HL-60 (cell line): Measurements from ENCODE around the gene TIMP2.

ENCODE experiments used
- DNase-seq, 2 experiments: peaks; one replicate each; pipeline ENCODE4 v3.0.0-alpha.2; 2010 to 2020; ENCODE audit warnings: low read depth in 1 of 2, low spot score in 1 of 2
- H3K27ac ChIP-seq: fragments of 250-450 bp; sonication (Bioruptor Pico); replicated peaks from 2 replicates; pipeline ENCODE4 v1.5.1; 2020; ENCODE audit warnings: mild to moderate bottlenecking, moderate library complexity
- H3K27me3 ChIP-seq: fragments of 250-450 bp; sonication (Bioruptor Pico); 2 replicates; pipeline ENCODE4 v1.5.1; 2021; ENCODE audit warnings: mild to moderate bottlenecking, moderate library complexity; ENCODE audit not compliant: insufficient read depth, poor library complexity, severe bottlenecking
- H3K4me3 ChIP-seq: replicated peaks from 2 replicates; pipeline ENCODE4 v1.5.1; 2011; ENCODE audit warnings: mild to moderate bottlenecking, control low read depth, low read length; ENCODE audit not compliant: insufficient read depth
- GABPA ChIP-seq: IDR thresholded peaks from 2 replicates; pipeline ENCODE4 v1.6.1; 2012; ENCODE audit warnings: low read depth
- POLR2AphosphoS5 ChIP-seq: IDR thresholded peaks from 2 replicates; pipeline ENCODE4 v1.6.1; 2012; ENCODE audit warnings: low read depth
- SPI1 ChIP-seq: IDR thresholded peaks from 2 replicates; pipeline ENCODE4 v1.6.1; 2012; ENCODE audit warnings: low read depth, mild to moderate bottlenecking, borderline replicate concordance
- TF ChIP-seq, protein P1 (sequence below): IDR thresholded peaks from one replicate; pipeline ENCODE4 v1.5.1; 2011; ENCODE audit warnings: low read length, control low read depth, inconsistent platforms; ENCODE audit not compliant: insufficient read depth
- TF ChIP-seq, protein P2 (sequence below): IDR thresholded peaks from 2 replicates; pipeline ENCODE4 v1.6.1; 2012; ENCODE audit warnings: low read depth; ENCODE audit not compliant: insufficient replicate concordance

TIMP2 gene

DNA sequence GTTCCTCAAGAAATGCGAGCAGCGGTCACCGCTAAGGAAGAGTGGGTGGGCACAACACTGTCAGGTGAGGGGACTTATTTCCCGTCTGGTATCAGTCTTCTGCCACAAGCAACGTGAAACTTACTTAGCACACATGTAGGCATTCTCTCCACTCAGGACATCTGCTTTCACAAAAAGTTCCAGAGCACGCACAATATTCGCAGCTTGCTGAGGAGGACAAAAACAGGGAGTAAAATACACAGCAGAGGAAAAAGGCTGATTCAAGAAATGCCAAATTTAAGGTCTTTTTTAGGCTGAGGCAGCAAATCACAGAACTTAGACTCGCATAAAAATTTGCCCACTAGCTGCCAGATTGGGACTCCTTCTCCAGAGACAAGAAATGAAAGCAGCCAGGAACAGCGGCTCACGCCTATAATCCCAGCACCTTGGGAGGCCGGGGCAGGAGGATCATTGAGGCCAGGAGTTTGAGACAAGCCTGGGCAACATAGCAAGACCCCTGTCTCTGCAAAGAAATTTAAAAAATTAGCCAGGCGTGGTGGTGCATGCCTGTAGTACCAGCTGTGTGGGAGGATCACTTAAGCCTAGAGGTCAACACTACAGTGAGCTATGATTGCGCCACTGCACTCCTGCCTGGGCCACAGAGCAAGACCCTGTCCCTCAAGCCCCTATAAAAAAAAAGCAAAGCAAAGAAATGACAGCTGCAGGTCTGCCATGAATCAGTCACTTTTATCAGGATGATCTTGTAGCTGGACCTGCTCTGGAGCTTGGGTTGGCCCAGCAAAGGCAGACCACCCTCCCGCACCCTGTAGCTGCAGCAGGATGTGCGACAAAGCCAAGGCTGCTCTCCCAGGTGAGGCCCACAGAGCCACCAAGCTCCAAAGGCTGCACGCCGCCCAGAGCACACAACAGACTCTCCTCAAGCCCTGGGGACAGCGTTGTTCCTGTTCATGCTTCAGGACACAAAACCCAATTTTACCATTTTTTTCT, 105.1 kb downstream of the TIMP2 start:
- no peak overlapping the region for H3K4me3 ChIP-seq
- DNase-seq: no peak
- no peaks in the 10 kb centered on the region for H3K27me3 ChIP-seq
- TF ChIP-seq POLR2AphosphoS5: no peak
- TF ChIP-seq, protein P1, sequence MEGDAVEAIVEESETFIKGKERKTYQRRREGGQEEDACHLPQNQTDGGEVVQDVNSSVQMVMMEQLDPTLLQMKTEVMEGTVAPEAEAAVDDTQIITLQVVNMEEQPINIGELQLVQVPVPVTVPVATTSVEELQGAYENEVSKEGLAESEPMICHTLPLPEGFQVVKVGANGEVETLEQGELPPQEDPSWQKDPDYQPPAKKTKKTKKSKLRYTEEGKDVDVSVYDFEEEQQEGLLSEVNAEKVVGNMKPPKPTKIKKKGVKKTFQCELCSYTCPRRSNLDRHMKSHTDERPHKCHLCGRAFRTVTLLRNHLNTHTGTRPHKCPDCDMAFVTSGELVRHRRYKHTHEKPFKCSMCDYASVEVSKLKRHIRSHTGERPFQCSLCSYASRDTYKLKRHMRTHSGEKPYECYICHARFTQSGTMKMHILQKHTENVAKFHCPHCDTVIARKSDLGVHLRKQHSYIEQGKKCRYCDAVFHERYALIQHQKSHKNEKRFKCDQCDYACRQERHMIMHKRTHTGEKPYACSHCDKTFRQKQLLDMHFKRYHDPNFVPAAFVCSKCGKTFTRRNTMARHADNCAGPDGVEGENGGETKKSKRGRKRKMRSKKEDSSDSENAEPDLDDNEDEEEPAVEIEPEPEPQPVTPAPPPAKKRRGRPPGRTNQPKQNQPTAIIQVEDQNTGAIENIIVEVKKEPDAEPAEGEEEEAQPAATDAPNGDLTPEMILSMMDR: no peak
- no peak for TF ChIP-seq SPI1
- TF ChIP-seq, protein P2, sequence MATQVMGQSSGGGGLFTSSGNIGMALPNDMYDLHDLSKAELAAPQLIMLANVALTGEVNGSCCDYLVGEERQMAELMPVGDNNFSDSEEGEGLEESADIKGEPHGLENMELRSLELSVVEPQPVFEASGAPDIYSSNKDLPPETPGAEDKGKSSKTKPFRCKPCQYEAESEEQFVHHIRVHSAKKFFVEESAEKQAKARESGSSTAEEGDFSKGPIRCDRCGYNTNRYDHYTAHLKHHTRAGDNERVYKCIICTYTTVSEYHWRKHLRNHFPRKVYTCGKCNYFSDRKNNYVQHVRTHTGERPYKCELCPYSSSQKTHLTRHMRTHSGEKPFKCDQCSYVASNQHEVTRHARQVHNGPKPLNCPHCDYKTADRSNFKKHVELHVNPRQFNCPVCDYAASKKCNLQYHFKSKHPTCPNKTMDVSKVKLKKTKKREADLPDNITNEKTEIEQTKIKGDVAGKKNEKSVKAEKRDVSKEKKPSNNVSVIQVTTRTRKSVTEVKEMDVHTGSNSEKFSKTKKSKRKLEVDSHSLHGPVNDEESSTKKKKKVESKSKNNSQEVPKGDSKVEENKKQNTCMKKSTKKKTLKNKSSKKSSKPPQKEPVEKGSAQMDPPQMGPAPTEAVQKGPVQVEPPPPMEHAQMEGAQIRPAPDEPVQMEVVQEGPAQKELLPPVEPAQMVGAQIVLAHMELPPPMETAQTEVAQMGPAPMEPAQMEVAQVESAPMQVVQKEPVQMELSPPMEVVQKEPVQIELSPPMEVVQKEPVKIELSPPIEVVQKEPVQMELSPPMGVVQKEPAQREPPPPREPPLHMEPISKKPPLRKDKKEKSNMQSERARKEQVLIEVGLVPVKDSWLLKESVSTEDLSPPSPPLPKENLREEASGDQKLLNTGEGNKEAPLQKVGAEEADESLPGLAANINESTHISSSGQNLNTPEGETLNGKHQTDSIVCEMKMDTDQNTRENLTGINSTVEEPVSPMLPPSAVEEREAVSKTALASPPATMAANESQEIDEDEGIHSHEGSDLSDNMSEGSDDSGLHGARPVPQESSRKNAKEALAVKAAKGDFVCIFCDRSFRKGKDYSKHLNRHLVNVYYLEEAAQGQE: no peak
- no peak for TF ChIP-seq GABPA
- H3K27ac ChIP-seq: no peak overlapping the region

DNA sequence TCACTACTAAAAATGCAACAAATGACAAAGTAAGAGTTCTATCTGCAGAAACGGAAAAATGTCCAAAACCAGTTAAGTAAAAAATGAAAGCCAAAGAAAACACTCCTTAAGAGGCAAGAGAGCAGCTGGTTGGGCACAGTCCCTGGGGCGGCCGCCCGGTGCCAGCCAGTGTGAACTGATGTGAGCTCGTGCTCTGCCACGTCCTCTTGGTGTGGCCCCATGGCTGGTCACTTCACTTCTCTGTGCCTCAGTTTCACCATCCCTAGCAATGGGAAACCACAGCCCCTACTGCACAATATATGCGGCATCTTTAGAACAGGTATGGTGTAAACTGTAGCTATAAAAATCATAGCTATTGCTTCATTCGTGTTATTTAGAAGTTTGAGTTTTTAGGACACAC, 105.8 kb downstream of the TIMP2 start:
- TF ChIP-seq SPI1 (no peak), POLR2AphosphoS5 (no peak), GABPA (no peak)
- TF ChIP-seq, protein P1: no peak
- TF ChIP-seq, protein P2: no peak
- no peak for DNase-seq
- Histone ChIP-seq H3K27ac (no peak overlapping the region), H3K4me3 (no peak overlapping the region), H3K27me3 (no peaks in the 10 kb centered on the region)

DNA sequence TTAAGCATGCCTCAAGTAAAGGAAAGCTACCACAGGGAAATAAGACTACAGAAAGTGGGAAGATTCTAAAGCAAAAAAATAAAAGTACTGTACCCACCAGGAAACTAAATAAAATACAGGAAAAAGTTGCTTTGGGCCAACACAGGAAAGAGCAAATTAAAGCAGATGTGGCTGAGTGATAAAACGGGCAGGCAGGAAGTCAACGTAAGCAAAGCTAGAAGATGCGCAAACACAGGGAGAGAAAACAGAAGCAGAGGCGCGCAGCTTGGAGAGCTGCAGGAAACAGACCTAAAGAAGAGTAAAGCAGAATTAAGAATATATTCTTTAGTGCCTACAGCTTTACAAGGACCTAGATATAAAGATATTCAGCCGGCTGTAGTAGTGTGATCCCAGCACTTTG, 106.3 kb downstream of the TIMP2 start:
- no peak overlapping the region for H3K27ac ChIP-seq
- no peaks in the 10 kb centered on the region for H3K27me3 ChIP-seq
- no peak for TF ChIP-seq GABPA
- TF ChIP-seq, protein P2: no peak
- no peak for TF ChIP-seq SPI1
- TF ChIP-seq, protein P1: no peak
- no peak for TF ChIP-seq POLR2AphosphoS5
- DNase-seq: no peak
- no peak overlapping the region for H3K4me3 ChIP-seq
